AG08396 (cell line): ENCODE data around the gene PEAK3.

Source experiments
- DNase-seq: peaks from one replicate; pipeline ENCODE4 v3.0.0; 2012; ENCODE audit warnings: low spot score, mixed read lengths

PEAK3 gene

GRCh38 chr19:2249880-2250765, 31.9 kb downstream of the PEAK3 start:
- DNase-seq: no peak

- no peak for DNase-seq
Observed at GRCh38 chr19:2249010-2249866, 32.7 kb downstream of the PEAK3 start, which contains the start of gene AMH. AMH (plus strand) TSS chr19:2249323; CDS start chr19:2249333, 10 bp downstream.

GRCh38 chr19:2248136-2249009, 33.6 kb downstream of the PEAK3 start:
- no peak for DNase-seq

- DNase-seq: no peak
Observed at GRCh38 chr19:2247433-2248101, 34.4 kb downstream of the PEAK3 start.

GRCh38 chr19:2246801-2247361, 35.1 kb downstream of the PEAK3 start:
- peak; percentile 89 for DNase-seq

GRCh38 chr19:2246014-2246620, 35.9 kb downstream of the PEAK3 start:
- DNase-seq: no peak

- DNase-seq: no peak
Observed at GRCh38 chr19:2245273-2245672, 36.7 kb downstream of the PEAK3 start.

GRCh38 chr19:2244486-2244885, 37.5 kb downstream of the PEAK3 start:
- DNase-seq: no peak

- no peak for DNase-seq
Observed at GRCh38 chr19:2244125-2244411, 37.9 kb downstream of the PEAK3 start.

- no peak for DNase-seq
Observed at GRCh38 chr19:2243274-2244124, 38.5 kb downstream of the PEAK3 start.

GRCh38 chr19:2242816-2243215, 39.2 kb downstream of the PEAK3 start:
- no peak for DNase-seq

GRCh38 chr19:2242092-2242537, 39.9 kb downstream of the PEAK3 start:
- DNase-seq: no peak

GRCh38 chr19:2240881-2241760, 40.9 kb downstream of the PEAK3 start:
- no peak for DNase-seq

- no peak for DNase-seq
Observed at GRCh38 chr19:2239771-2240770, 41.9 kb downstream of the PEAK3 start.

GRCh38 chr19:2239173-2239572, 42.8 kb downstream of the PEAK3 start:
- DNase-seq: no peak

GRCh38 chr19:2237869-2238153, 44.2 kb downstream of the PEAK3 start:
- DNase-seq: no peak

- DNase-seq: no peak
Observed at GRCh38 chr19:2237051-2237868, 44.7 kb downstream of the PEAK3 start.
